NCI-H2227 treated with DMSO at 0.1 percent for 48 hours (cell line): ENCODE results near the gene PRSS36.

ENCODE experiments used
- DNase-seq: peaks from one replicate; lab custom pipeline; 2025; lab: John Stamatoyannopoulos, UW

The PRSS36 gene

DNA sequence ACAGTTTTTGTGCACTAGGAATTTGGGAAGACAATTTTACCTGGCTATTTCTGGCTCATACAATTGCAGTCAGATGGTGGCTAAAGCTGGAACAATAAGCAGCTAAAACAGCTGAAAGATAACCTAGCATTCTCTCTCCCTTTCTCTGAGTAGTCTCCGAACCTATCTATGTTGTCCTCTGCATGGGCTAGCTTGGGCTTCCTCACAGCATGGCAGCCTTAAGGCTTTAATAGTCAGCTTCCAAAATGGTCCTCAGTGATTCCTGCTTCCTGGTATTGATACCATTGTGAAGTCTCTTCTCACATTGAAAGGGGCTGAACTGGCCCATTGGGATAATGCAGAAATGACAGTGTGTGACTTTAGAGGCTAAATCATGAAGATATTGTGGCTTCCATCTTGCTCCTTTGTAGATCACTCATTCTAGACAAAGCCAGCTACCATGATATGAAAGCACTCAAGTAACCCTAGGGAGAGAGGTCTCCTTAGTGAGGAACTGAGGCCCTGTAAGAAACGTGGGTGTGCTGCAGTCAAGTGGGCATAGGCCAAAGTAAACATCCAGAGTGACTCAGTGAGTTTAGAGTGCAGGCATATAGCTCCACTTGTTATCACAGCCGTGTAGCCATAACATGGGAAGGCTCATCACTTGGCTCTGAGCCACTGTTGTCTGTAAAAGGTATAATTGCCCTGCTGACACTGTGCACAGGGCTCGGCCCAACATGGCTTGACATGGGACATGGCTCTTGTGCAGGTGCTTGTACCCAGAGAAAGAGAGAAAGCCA, 49.8 kb downstream of the PRSS36 start:
- no peak for DNase-seq

- peak; percentile 97 for DNase-seq
Measured at GRCh38 chr16:31094424-31095120, 55.3 kb downstream of the PRSS36 start, which contains the start of gene VKORC1. TSS of gene VKORC1 (minus strand) at chr16:31094797. CDS start at chr16:31094729, 68 bp downstream.

DNA sequence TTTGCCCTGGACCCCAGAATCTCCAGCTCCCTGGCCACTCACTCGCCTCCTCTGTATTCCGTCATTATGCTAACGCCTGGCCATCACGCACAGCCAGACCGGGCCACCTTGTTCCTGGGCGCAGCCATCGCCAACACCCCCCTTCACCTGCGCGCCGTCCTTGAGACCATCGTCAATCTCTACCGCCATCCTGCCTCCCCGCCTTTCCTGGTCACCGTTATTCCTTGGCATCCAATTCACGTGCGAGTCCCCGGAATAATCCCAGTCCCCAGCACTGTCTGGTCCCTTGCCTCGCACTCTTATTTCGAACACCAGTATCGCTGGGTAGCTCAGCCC, 55.8 kb downstream of the PRSS36 start:
- DNase-seq = no peak

GRCh38 chr16:31093132-31093703, 56.6 kb downstream of the PRSS36 start:
- DNase-seq = peak; percentile 52

GRCh38 chr16:31092330-31092729, 57.5 kb downstream of the PRSS36 start:
- no peak for DNase-seq

- DNase-seq = no peak
Measured at GRCh38 chr16:31090540-31090939, 59.3 kb downstream of the PRSS36 start.

DNA sequence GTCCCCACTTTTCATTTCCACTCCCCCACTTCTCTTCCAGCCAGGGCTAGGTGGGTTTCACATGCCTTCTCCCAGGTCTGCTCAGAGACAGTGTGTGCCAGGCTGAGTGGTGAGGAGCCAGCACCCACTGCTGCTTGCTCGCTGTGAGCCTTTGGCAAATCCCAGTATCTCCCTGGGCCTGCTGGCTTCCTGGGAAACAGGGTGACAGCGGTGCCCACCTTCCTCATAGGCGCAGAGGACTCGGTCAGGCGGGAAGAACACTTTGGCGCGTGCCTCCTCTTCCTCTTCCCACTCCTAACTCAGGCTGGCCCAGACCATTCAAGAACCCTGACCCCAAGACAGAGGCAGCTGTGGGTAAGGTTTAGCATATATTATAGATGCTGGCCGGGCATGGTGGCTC, 60.7 kb downstream of the PRSS36 start:
- no peak for DNase-seq
